HG02943 (cell line): ENCODE results near the gene LMO1.

ENCODE experiments used
- ATAC-seq: cut with Tn5 transposase; IDR thresholded peaks from one replicate; pipeline ENCODE4 v1.9.1; 2021; ENCODE audit warnings: mild to moderate bottlenecking, low read depth, moderate library complexity; ENCODE audit not compliant: unreplicated experiment

The LMO1 gene

GRCh38 chr11:8266246-8267241 is 2.9 kb upstream of the LMO1 start:
- ATAC-seq, result no peak

- no peak for ATAC-seq
Measured at GRCh38 chr11:8265681-8266241, 2.1 kb upstream of the LMO1 start.

- no peak for ATAC-seq
Measured at GRCh38 chr11:8263109-8263768, 439 bp downstream of the LMO1 start.

- no peak for ATAC-seq
Measured at GRCh38 chr11:8262552-8263108, 1.0 kb downstream of the LMO1 start.

GRCh38 chr11:8261921-8262551 is 1.6 kb downstream of the LMO1 start:
- no peak for ATAC-seq

GRCh38 chr11:8261291-8261690 is 2.4 kb downstream of the LMO1 start:
- ATAC-seq, result no peak

- no peak for ATAC-seq
Measured at GRCh38 chr11:8260202-8260966, 3.3 kb downstream of the LMO1 start.

- ATAC-seq, result no peak
Measured at GRCh38 chr11:8259306-8259959, 4.2 kb downstream of the LMO1 start.

- ATAC-seq, result no peak
Measured at GRCh38 chr11:8258784-8259183, 4.9 kb downstream of the LMO1 start.

GRCh38 chr11:8258289-8258688 is 5.4 kb downstream of the LMO1 start:
- ATAC-seq, result no peak

- no peak for ATAC-seq
Measured at GRCh38 chr11:8257003-8257664, 6.5 kb downstream of the LMO1 start.

GRCh38 chr11:8256271-8257002 is 7.2 kb downstream of the LMO1 start:
- ATAC-seq, result no peak

GRCh38 chr11:8253566-8253965 is 10.1 kb downstream of the LMO1 start:
- ATAC-seq, result no peak

GRCh38 chr11:8252946-8253345 is 10.7 kb downstream of the LMO1 start:
- no peak for ATAC-seq

GRCh38 chr11:8252388-8252787 is 11.3 kb downstream of the LMO1 start:
- ATAC-seq, result no peak

GRCh38 chr11:8251616-8252295 is 11.9 kb downstream of the LMO1 start:
- ATAC-seq, result no peak

- ATAC-seq, result no peak
Measured at GRCh38 chr11:8250981-8251615, 12.6 kb downstream of the LMO1 start.
